Astrocyte (in vitro differentiated cells and primary cell): ENCODE data around the gene IL1RAPL2.

Experiments
- CTCF ChIP-seq: IDR thresholded peaks from 2 replicates; pipeline ENCODE4 v1.5.1; 2011; ENCODE audit warnings: low read depth, mild to moderate bottlenecking, inconsistent platforms, low read length, moderate library complexity; ENCODE audit not compliant: insufficient read depth
- EZH2 ChIP-seq: IDR thresholded peaks from 2 replicates; pipeline ENCODE4 v1.6.1; 2012; ENCODE audit warnings: mild to moderate bottlenecking, low read length, inconsistent platforms; ENCODE audit not compliant: insufficient read depth

DNA sequence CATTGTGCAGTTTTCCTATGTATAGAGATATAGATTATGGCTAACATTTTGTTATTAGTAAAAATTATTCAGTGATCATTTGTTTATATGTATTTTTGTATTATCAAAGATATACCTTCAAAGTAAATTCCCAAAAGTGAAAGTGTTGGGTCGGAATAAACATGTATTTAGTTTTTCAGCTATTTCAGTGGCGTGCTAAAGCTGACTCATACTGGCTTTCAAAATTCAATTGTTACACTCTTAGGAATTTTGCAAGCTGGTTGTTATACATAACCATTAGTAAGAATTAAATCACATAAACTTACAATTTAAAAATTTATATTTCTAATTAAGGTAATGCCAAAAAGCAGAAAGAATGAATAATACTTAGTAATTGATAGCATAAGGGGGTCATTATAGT lies 968.0 kb downstream of the IL1RAPL2 start:
- TF ChIP-seq CTCF (no peak), EZH2 (no peak)
